ENCODE results near the gene SHANK2.

Gene SHANK2

DNA sequence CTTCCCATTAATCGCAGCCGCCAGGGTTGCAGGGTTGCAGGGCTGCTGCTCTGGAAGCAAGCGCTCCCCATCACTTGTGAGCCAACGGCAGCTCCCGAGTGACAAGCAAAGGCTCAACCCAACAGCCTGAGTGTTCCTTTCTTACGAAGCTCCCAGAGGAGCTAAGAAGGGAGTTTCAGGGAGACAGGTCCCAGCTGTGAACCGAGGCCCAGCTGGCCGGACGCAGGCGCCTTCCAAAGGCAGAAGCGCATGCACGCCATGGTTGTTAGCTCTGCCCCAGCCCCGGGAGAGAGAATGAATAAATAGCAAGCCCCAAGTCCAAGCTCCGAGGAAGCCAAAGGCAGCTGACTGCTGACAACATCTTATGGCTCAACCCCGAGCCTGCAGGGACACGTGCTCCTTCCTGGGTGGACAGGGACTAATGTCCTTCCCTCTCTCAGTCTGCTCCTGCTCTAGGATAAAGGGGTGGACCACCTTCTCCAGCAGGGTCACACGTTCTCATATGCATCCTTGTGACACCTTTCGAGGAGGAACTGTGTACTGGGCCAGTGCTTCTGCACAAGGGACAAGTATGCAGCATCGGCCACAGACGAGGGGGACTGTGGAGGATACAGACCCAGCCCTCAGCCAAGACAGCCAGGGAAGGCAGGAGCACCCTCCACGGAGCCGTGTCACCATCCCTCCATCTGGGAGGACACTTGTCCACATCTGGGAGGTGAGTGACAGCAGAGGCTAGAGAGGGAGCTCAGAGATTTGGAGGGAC lies 29.9 kb downstream of the SHANK2 start:
- no peak for DNase-seq

DNA sequence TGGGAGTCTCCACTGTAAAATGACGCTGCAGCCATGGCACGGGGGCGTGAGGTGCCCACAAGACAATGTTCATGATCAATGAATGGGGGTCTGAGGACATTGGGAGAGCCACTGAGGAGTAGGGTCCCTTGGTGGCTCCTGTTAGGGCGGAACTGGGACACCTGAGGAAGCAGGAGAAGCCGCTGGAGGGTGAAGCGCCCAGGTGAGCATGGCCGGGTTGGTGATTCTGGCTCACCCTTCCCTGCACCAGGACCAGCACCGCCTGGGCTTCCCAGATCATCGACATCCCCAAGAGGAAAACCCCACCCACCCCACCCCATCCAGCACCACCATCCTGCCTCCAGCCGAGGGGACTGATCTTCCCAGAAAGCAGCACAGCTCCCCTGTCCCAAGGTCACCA lies 30.6 kb downstream of the SHANK2 start:
- DNase-seq = no peak

DNA sequence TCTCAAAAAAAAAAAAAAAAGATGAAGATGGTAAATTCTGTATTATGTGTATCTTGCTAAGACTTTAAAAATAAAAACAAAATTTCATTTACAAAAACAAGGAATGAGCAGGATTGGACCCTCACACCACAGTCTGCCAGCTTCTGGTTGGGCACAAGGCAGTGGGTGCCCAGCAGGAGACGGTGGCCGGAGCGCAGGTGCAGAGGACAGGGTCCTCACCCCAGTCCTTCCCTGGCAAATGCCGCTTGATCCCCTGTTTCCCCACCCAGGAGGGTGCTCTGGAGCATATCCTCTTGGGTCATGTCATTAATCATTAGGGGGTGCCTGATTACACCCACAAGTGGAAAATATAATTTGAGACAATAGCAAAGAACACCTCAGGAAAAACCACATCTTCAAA lies 31.2 kb downstream of the SHANK2 start:
- no peak for DNase-seq

DNA sequence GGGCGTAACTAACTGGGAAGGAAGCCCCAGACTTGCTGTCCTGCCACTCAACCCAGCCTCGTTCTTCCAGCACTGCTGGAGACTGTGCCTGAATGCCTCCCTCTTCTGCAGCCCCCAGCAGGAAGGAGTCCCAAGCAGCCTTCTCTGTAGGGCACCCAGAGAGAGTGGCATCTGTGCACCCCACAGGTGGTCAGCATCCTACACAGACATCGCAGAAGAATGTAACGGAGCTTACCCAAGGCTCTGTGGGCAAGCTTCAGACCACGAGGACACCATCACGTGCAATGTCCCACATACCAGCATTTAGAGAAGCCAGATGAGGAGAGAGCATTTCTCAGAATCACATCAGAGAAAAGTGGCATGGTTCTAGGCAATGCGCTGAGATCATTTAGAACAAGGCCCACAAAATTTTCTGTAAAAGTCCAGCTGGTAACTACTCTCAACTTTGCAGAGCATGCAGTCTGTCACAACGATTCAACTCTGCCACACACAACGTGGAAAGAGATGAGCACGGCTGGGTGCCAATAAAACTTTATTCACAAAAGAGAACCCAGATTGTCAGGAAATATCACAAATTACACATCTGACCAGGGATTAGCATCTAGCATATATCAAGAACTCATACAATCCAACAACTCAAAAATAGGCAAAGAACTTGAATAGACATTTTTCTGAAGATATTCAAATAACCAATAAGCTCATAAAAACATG lies 33.4 kb downstream of the SHANK2 start:
- DNase-seq = no peak

DNA sequence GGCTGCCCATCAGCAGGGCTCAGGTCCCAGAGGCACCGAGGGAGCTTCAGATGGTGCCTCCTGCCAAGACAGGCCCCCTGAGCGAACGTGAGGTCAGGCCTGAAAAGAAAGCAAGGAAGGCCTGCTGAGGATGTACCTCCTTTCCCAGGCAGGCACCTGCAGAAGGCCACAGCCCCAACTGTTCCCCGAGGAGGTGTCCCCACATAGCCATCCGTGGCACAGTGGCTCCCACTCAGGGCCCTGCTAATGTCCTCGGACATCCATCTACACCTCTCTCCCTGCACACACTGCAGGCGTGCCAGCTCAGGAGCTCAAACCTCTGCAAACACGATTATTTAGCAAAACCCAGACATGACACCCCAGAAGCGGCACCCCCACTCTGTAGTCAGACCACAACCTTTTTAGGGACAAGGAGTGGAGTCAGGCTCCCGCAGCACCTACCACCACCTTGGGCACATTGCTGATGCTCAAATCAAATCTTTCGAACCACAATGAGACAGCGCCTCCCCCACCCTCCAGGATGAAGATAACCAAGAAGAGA lies 36.9 kb downstream of the SHANK2 start:
- DNase-seq = no peak

DNA sequence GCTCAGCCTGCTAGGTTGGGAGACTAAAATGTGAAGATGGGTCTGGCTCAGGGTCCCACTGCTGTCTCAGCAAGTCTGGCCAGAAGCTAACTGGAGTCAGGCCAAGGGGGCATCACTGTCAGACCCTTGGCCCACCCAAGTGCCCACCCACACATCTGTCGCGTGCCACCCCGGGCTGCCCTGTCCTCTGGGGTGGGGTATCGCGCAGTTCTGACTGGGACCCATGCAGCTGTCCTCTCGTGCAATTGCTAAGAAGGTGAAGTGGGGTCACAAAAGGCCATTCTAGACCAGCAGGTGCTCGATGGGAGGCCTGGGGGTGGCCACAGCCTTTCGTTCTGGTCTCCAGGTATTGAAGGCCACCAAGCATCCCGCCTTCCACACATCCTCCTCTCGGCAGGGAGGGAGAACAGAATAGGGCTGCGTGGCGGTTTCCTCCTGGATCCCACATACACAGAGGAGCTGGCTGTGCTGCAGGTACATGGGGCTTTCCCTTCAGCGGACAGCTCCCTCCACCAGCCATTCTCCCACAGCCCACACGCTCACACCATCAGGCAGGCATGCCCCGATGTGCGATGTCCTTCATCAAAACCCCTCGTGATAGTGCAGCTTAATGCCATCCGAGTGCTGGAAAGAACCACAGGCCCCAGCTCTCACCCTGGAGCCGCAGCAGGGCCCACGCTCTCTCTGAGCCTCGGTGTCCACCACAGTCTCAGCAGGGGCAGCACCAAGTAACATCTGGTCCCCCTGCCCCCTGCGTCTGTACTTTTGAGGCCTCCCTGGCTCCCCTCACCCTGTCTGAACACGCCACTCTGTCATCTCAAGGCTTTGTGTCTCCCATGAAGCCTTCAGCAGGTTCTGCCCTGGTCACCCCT lies 37.6 kb downstream of the SHANK2 start:
- no peak for DNase-seq

GRCh38 chr11:71213696-71214552 lies 38.5 kb downstream of the SHANK2 start:
- DNase-seq = no peak

GRCh38 chr11:71212871-71213559 lies 39.4 kb downstream of the SHANK2 start:
- no peak for DNase-seq

DNA sequence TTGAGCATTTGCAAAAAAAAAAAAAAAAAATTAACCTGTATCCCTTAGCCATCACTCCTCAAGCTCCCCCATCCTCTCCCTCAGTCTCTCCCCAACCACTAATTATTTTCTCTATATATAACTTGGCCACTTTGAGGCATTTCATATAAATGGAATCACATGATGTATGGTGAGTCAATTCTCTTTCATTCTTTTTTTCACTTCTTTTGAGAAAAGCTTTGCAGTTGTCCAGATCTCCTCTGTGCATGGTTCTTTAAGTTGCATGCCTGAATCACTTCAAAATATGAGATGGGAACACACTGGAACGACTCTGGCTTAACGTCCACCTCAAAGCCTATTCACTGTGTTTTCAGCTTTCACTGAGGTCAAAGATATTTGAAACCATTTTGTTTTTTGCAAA lies 40.7 kb downstream of the SHANK2 start:
- no peak for DNase-seq

GRCh38 chr11:71210861-71211260 lies 41.5 kb downstream of the SHANK2 start:
- no peak for DNase-seq

DNA sequence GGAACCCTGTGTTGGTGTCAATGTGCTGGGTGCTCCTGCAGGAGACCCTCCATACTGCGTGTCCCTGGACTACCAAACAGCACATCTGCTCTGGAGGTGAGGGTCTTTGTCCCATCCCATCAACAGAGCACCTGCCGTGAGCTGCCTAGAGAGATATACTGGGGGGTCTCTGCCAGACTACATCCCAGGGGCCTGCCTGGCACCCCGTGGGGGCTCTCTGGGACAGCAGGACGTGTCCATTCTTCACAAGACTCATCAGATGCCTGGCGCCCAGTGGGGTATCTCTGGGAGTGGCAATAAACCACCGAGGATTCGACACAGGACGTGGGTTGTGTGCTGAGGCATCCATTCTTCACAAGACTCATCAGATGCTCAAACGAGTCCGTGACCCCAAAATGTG lies 42.7 kb downstream of the SHANK2 start:
- no peak for DNase-seq

- no peak for DNase-seq
Measured at GRCh38 chr11:71209181-71209580, 43.2 kb downstream of the SHANK2 start.

GRCh38 chr11:71208011-71208774 lies 44.2 kb downstream of the SHANK2 start:
- DNase-seq = no peak

GRCh38 chr11:71207563-71207962 lies 44.8 kb downstream of the SHANK2 start:
- DNase-seq = no peak

GRCh38 chr11:71206186-71206585 lies 46.2 kb downstream of the SHANK2 start:
- no peak for DNase-seq

DNA sequence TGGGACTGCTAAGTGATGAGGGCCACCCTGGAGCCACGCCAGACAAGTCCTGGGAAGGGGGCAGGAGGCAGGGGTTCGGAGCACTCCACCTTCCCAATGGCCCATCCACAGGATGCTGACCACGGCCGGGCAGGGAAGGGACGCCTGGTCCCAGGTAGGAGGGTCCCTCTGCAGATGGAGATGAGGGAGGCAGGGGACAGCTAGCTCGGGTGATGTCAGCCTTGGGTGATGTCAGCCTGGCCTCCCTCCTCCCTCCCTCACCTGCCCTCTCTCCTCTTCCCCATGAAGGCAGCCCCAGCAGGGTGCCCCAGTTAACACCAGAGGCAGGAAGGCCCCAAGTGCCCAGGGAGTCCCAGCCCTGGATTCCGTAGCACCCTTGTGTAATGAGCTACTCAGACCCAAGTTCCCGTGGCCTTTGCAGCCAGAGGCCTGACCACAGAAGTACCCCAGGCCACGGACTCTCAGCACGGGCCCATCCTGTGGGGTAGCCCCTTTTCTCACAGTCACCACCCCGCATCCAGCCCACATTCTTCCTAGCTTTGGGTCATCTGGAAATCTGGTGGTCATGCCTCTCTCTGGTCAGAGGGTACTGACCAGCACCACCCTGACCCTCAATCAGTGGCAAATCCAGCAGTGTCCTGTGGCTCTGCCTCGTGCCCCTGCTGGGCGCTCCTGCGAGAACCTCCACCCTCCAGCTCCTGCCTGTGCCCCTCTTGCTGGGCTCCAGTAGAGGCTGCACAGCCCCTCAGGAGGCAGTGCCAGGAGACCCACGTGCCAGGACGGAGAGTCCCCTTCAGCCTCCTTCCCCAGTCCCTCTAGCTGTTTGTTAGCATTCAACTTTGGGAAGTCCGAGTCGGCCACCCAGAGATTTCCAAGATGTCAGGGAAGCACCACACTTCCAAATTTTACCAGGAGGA lies 47.4 kb downstream of the SHANK2 start:
- no peak for DNase-seq

GRCh38 chr11:71204294-71204693 lies 48.1 kb downstream of the SHANK2 start:
- DNase-seq = no peak

- DNase-seq = no peak
Measured at GRCh38 chr11:71203681-71204080, 48.7 kb downstream of the SHANK2 start.

DNA sequence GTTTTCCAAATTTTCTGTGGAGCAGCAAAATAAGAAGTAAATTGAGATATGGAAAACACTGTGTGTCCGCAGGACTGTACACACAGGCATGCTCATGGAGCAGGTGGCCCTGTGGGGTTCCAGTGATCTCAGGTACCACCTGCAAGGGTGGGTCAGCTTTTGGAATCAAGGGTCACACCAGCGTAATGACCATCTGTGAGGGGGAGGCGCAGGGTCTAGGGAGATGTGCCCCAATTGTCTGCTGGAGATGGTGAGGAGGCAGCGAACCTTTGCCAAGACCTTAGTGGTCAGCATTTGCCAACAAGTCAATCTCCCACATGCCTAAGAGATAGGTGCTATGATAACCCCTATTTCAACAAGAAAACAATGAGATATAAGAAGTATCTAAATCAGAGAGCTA lies 49.4 kb downstream of the SHANK2 start:
- no peak for DNase-seq

GRCh38 chr11:71202598-71202944 lies 49.8 kb downstream of the SHANK2 start:
- DNase-seq = no peak

All from inflammatory macrophage (primary cell).